IPS DF 6.9 (cell line): ENCODE results near the gene MBD4.
"Not testable (repeated sequence)": the region's sequence is repeated elsewhere in the genome, so short reads cannot be mapped to it uniquely, and the experiment has no call there.

Experiments
- DNase-seq: peaks from one replicate; pipeline ENCODE4 v3.0.0-alpha.2; 2013; ENCODE audit warnings: low read depth, low spot score
- H3K27ac ChIP-seq: one replicate; pipeline ENCODE4 v1.5.1; 2013; ENCODE audit warnings: low read length, control low read depth
- H3K27me3 ChIP-seq: 2 replicates; pipeline ENCODE4 v1.6.1; 2013; ENCODE audit warnings: mild to moderate bottlenecking, low read length; ENCODE audit not compliant: control insufficient read depth, insufficient read depth
- H3K36me3 ChIP-seq: 2 replicates; pipeline ENCODE4 v1.6.1; 2013; ENCODE audit warnings: low read length; ENCODE audit not compliant: control insufficient read depth, insufficient read depth
- H3K4me1 ChIP-seq: 2 replicates; pipeline ENCODE4 v1.6.1; 2013; ENCODE audit warnings: low read length; ENCODE audit not compliant: control insufficient read depth, insufficient read depth
- H3K4me3 ChIP-seq: 2 replicates; pipeline ENCODE4 v1.5.1; 2013; ENCODE audit warnings: mild to moderate bottlenecking, low read length
- H3K9me3 ChIP-seq: 2 replicates; pipeline ENCODE4 v1.6.1; 2013; ENCODE audit warnings: low read length, inconsistent platforms; ENCODE audit not compliant: control insufficient read depth, insufficient read depth
- WGBS: extraction: QIAGEN DNeasy Blood & Tissue Kit; methylation state at CpG from one replicate; pipeline ENCODE4 v1.1.7; 2013; ENCODE audit warnings: mixed read lengths, missing lambda C conversion rate; ENCODE audit not compliant: insufficient read length, insufficient coverage; 5-methylcytosine and 5-hydroxymethylcytosine counted together

The MBD4 gene

GRCh38 chr3:129413687-129414506 lies 25.9 kb downstream of the MBD4 start:
- H3K4me3 ChIP-seq = no peak overlapping the region
- no peaks in the 10 kb centered on the region for H3K9me3 ChIP-seq
- H3K27ac ChIP-seq = no peak overlapping the region
- H3K27me3 ChIP-seq = no peaks in the 10 kb centered on the region
- WGBS = no CpG with 5 or more reads among the region's 4 CpGs
- H3K4me1 ChIP-seq = no peaks in the 10 kb centered on the region; the same call in 1 of the 2 replicates
- DNase-seq = no peak
- H3K36me3 ChIP-seq = no peaks in the 10 kb centered on the region

DNA sequence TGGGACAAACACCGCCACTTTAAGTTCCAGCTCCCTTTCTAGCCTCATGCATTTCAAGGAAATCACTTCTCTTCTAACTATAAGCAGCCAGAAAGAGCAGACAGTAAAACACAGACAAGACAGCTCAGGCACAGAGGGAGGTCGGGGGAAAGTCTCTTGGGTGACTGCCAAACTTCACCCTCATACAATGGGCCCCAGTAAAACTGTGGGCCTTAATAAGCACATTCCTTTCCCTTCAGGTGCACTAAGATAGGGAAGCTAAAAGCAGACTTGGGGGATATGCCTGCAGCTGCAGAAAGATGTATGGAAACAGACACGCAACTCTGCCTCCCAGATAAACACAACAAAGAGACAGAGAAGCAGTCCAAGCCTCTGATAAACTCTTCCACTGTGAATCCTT lies 26.5 kb downstream of the MBD4 start:
- not testable (repeated sequence) for DNase-seq, H3K4me1 ChIP-seq, H3K36me3 ChIP-seq, H3K4me3 ChIP-seq, H3K9me3 ChIP-seq, H3K27me3 ChIP-seq, H3K27ac ChIP-seq
- no CpG with 5 or more reads among the region's 3 CpGs for WGBS

DNA sequence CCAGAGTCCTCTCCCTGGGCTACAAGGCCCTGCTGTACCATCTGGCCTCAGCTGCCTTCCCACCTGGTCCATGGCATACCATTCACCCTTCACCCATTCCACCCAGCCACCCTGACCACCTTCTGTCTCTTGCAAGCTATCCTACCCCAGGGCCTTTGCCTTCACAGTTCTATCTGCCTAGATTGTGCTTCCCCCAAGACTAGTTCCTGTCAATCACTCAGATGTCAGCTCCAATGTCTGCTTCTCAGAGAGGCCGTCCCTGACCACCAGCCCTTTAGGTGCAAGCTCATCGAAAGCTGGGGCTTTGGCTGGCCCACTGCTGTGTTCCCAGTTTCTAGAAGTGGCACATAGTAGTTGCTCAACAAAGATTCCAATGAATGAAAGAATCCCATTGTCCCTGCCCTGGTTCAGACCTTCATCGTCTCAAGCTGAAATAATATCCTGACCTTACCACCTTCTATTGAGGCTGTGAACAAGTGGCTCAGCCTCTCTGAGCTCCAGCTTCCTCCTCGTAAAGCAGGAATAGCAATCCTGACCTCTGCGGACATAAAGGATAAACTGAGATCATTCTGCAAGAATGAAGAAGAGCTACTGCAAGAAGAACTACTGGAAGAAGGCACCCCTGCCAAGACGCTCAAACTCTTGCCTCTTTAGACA lies 27.1 kb downstream of the MBD4 start:
- no CpG with 5 or more reads among the region's 6 CpGs for WGBS
- Histone ChIP-seq H3K4me3 (no peak overlapping the region), H3K27me3 (no peaks in the 10 kb centered on the region), H3K9me3 (no peaks in the 10 kb centered on the region), H3K27ac (no peak overlapping the region), H3K36me3 (no peaks in the 10 kb centered on the region), H3K4me1 (no peaks in the 10 kb centered on the region; the same call in 1 of the 2 replicates)
- no peak for DNase-seq

GRCh38 chr3:129410971-129411370 lies 28.8 kb downstream of the MBD4 start:
- no CpG with 5 or more reads among the region's 17 CpGs for WGBS
- H3K9me3 ChIP-seq = no peaks in the 10 kb centered on the region

DNA sequence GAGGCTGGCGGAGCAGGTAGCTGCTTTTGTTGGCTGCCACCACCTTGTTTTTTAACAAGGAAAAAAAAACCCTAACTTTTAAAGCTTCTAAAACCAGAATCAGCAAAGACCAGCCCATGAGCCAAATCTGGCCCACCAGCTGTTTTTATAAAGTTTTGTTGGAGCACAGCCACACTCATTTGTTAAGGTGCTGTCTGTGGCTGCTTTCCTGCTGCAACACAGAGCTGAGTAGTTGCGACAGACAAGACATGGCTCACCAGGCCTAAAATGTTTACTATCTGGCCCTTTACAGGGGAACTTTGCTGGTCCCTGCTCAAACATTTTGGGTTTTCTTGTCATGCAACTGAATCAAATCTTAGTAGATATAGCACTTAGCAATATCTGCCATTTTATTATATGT lies 30.2 kb downstream of the MBD4 start:
- no peak for DNase-seq
- Histone ChIP-seq H3K4me1 (no peaks in the 10 kb centered on the region; the same call in 1 of the 2 replicates), H3K27me3 (no peaks in the 10 kb centered on the region), H3K4me3 (no peak overlapping the region), H3K27ac (no peak overlapping the region), H3K36me3 (no peaks in the 10 kb centered on the region), H3K9me3 (no peaks in the 10 kb centered on the region)
- no CpG with 5 or more reads among the region's 2 CpGs for WGBS

More at GRCh38 chr3:129410971-129411370, 28.8 kb downstream of the MBD4 start:
- Histone ChIP-seq H3K27me3 (no peaks in the 10 kb centered on the region), H3K4me1 (no peaks in the 10 kb centered on the region; the same call in 1 of the 2 replicates), H3K4me3 (no peak overlapping the region), H3K27ac (no peak overlapping the region), H3K36me3 (no peaks in the 10 kb centered on the region)
- no peak for DNase-seq

GRCh38 chr3:129404610-129405009 lies 35.1 kb downstream of the MBD4 start:
- WGBS = no CpG with 5 or more reads among the region's 5 CpGs
- Histone ChIP-seq H3K27ac (no peak overlapping the region), H3K4me3 (no peak overlapping the region), H3K9me3 (no peaks in the 10 kb centered on the region), H3K27me3 (no peaks in the 10 kb centered on the region), H3K4me1 (peaks cover 2% of the 10 kb centered on the region; the same call in 1 of the 2 replicates), H3K36me3 (no peaks in the 10 kb centered on the region)
- no peak for DNase-seq

DNA sequence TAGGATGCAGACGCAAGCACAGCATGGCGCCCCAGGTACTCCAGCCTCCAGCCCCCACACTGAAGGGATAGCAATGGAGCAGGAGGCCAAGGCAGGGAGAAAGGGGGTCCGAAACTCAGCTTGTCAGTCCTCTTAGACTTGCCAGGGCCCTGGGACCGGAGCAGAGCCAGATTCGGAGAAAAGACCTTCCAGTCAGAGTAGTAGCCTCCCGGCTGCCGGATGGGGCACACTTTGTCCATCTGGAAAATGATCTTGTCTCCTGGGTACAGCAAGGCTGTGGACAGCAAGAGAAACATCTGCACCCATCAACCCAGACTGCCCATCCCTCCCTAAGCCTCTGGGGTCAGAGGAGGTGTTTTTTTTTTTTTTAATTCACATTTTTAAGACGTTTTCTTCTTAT lies 35.6 kb downstream of the MBD4 start:
- Histone ChIP-seq H3K36me3 (no peaks in the 10 kb centered on the region), H3K4me3 (no peak overlapping the region), H3K4me1 (peaks cover 2% of the 10 kb centered on the region; the same call in 1 of the 2 replicates), H3K27me3 (no peaks in the 10 kb centered on the region), H3K9me3 (no peaks in the 10 kb centered on the region), H3K27ac (no peak overlapping the region)
- no peak for DNase-seq
- WGBS = no CpG with 5 or more reads among the region's 8 CpGs

DNA sequence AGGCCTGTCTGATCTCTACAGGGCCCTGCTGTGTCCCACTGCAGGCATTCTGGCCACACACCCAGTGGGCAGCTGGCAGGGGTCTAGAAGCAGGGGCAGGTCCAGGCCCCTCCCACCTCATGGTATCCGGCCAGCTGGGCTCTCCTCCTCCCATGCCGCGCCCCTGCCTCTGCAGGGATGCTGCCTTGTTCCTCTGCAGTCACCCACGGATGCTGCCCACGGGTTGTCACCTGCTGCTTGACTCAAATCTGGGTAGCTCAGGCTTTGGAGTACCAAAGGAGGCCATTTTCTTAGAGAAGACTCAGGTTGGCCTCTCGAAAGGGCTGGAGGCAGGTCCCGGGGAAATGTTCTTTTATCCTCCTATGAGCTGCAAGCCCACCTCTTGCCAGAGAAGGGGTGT lies 36.3 kb downstream of the MBD4 start:
- no peaks in the 10 kb centered on the region for H3K27me3 ChIP-seq
- H3K9me3 ChIP-seq = no peaks in the 10 kb centered on the region
- H3K27ac ChIP-seq = no peak overlapping the region
- H3K4me3 ChIP-seq = no peak overlapping the region
- DNase-seq = no peak
- H3K36me3 ChIP-seq = no peaks in the 10 kb centered on the region
- H3K4me1 ChIP-seq = peaks cover 2% of the 10 kb centered on the region; the same call in 1 of the 2 replicates
- no CpG with 5 or more reads among the region's 7 CpGs for WGBS

DNA sequence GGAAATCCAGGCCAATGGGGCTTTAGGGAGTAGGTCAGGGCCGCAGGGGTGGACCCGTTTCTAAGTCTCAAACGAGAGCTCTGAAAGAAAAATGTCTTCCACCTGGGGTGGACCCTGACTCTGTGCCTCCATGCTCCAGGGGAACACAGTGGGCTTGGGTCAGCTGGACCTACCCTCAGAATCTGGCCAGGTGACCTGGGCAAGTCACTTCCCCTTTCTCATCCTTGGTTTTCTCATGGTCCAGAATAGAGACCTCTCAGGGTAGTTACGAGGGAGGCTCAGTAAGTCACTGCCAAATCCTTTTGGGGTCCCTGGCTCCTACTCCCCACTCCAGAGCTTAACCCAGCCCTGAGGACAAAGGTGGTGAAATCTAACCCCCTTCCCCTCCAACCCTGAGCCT lies 37.1 kb downstream of the MBD4 start:
- no CpG with 5 or more reads among the region's 4 CpGs for WGBS
- Histone ChIP-seq H3K27me3 (no peaks in the 10 kb centered on the region), H3K36me3 (no peaks in the 10 kb centered on the region), H3K27ac (no peak overlapping the region), H3K4me1 (peaks cover 2% of the 10 kb centered on the region; the same call in 1 of the 2 replicates), H3K9me3 (no peaks in the 10 kb centered on the region), H3K4me3 (no peak overlapping the region)
- DNase-seq = no peak

DNA sequence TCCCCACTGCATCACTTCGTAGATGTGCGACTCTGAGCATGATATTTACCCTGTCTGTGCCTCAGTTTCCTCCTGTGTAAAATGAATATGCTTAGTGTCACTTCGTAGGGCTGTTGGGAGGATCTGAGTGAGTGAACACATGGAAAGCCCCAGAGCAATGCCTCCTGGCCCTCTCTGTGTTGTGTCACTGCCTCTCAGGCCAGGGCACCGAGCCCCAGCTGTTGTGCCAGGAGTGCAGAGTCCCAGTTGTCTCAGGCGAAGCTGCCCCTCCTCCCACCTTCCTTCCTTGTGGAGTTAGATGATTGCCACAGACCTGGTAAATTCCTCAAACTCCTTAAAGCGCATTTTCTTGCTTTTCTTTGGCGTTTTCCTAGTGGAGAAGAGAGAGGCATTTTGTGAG lies 37.5 kb downstream of the MBD4 start:
- Histone ChIP-seq H3K4me3 (no peak overlapping the region), H3K27ac (no peak overlapping the region), H3K36me3 (no peaks in the 10 kb centered on the region), H3K27me3 (no peaks in the 10 kb centered on the region), H3K4me1 (peaks cover 2% of the 10 kb centered on the region; the same call in 1 of the 2 replicates), H3K9me3 (no peaks in the 10 kb centered on the region)
- no peak for DNase-seq
- WGBS = no CpG with 5 or more reads among the region's 7 CpGs
